Stimulated activated CD4-positive, alpha-beta T cell treated with anti-CD3 and anti-CD28 coated beads, Interleukin-4, amount 100 ng/mL, for 1 hour (primary cell): ENCODE data around the gene STAM2.
"Not testable (repeated sequence)": the region's sequence is repeated elsewhere in the genome, so short reads cannot be mapped to it uniquely, and the experiment has no call there.

Experiments used
- DNase-seq: peaks from one replicate; pipeline ENCODE4 v3.0.0-alpha.2; 2020

The STAM2 gene

GRCh38 chr2:152171718-152172117, 3.8 kb downstream of the STAM2 start:
- DNase-seq: no peak

GRCh38 chr2:152169158-152169557, 6.4 kb downstream of the STAM2 start:
- not testable (repeated sequence) for DNase-seq

GRCh38 chr2:152167470-152167869, 8.1 kb downstream of the STAM2 start:
- DNase-seq: not testable (repeated sequence)

GRCh38 chr2:152167065-152167464, 8.5 kb downstream of the STAM2 start:
- DNase-seq: no peak

GRCh38 chr2:152166633-152167032, 8.9 kb downstream of the STAM2 start:
- DNase-seq: no peak

GRCh38 chr2:152165780-152166179, 9.8 kb downstream of the STAM2 start:
- DNase-seq: no peak

GRCh38 chr2:152165306-152165705, 10.3 kb downstream of the STAM2 start:
- DNase-seq: no peak

- not testable (repeated sequence) for DNase-seq
Observed at GRCh38 chr2:152163669-152164068, 11.9 kb downstream of the STAM2 start.

GRCh38 chr2:152162141-152162540, 13.4 kb downstream of the STAM2 start:
- no peak for DNase-seq

GRCh38 chr2:152161598-152161997, 14.0 kb downstream of the STAM2 start:
- no peak for DNase-seq

GRCh38 chr2:152160378-152160777, 15.2 kb downstream of the STAM2 start:
- DNase-seq: not testable (repeated sequence)

GRCh38 chr2:152157253-152157652, 18.3 kb downstream of the STAM2 start:
- DNase-seq: no peak

GRCh38 chr2:152155209-152155608, 20.4 kb downstream of the STAM2 start:
- DNase-seq: no peak

GRCh38 chr2:152154462-152154861, 21.1 kb downstream of the STAM2 start:
- DNase-seq: no peak

GRCh38 chr2:152134488-152135280, 40.9 kb downstream of the STAM2 start:
- DNase-seq: no peak

GRCh38 chr2:152132306-152132705, 43.3 kb downstream of the STAM2 start:
- DNase-seq: no peak

GRCh38 chr2:152127628-152128027, 47.9 kb downstream of the STAM2 start:
- DNase-seq: no peak

- no peak for DNase-seq
Observed at GRCh38 chr2:152126664-152127063, 48.9 kb downstream of the STAM2 start.

- no peak for DNase-seq
Observed at GRCh38 chr2:152122161-152122560, 53.4 kb downstream of the STAM2 start.

- no peak for DNase-seq
Observed at GRCh38 chr2:152120430-152120829, 55.1 kb downstream of the STAM2 start.

- no peak for DNase-seq
Observed at GRCh38 chr2:152115952-152116351, 59.6 kb downstream of the STAM2 start.

GRCh38 chr2:152114366-152114765, 61.2 kb downstream of the STAM2 start:
- DNase-seq: no peak

- DNase-seq: not testable (repeated sequence)
Observed at GRCh38 chr2:152107140-152107539, 68.4 kb downstream of the STAM2 start.

GRCh38 chr2:152106464-152106863, 69.1 kb downstream of the STAM2 start:
- no peak for DNase-seq

- no peak for DNase-seq
Observed at GRCh38 chr2:152103271-152103670, 72.3 kb downstream of the STAM2 start.
